ENCODE data around the gene SPNS1. TPM values are rescaled to one million over a fixed set of nuclear protein-coding genes. Genes with fewer than 3 reads are reported as not detected.

SPNS1 gene
- total and polyA plus RNA-seq, 4 donors = 11.5 to 20.5 (median 15.7) TPM

- Histone ChIP-seq H3K4me1 (ENCODE audit: control insufficient read depth in 4 of 4, insufficient read depth in 4 of 4, low read length in 3 of 4) (peaks cover 0 to 5% (median 0%) of the 10 kb centered on the region in 4 donors), H3K36me3 (ENCODE audit: control insufficient read depth in 4 of 4, insufficient read depth in 3 of 4, low read depth in 1 of 4, low read length in 3 of 4) (no peaks in the 10 kb centered on the region), H3K9ac (ENCODE audit: low read depth in 1 of 2, low read length in 2 of 2) (no peak overlapping the region), H3K27me3 (ENCODE audit: control insufficient read depth in 4 of 4, insufficient read depth in 4 of 4, low read length in 3 of 4) (no peaks in the 10 kb centered on the region), H3K27ac (ENCODE audit: low read depth in 1 of 2, low read length in 2 of 2) (no peak overlapping the region), H3K9me3 (ENCODE audit: control insufficient read depth in 4 of 4, low read length in 3 of 4) (no peaks in the 10 kb centered on the region), H3K4me3 (ENCODE audit: low read depth in 1 of 3, low read length in 3 of 3) (no peak overlapping the region)
- TF ChIP-seq JUND (IDR thresholded peaks at IDR 0.05) = no peak
- no peak for TF ChIP-seq NR2F2 (IDR thresholded peaks at IDR 0.05)
- TF ChIP-seq HNF4A (conservative IDR thresholded peaks at IDR 0.05) = peak in 1 of 2 donors; percentile 34
- TF ChIP-seq, protein P1, sequence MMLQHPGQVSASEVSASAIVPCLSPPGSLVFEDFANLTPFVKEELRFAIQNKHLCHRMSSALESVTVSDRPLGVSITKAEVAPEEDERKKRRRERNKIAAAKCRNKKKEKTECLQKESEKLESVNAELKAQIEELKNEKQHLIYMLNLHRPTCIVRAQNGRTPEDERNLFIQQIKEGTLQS (IDR thresholded peaks at IDR 0.05) = no peak
- no peak for TF ChIP-seq FOXA2 (IDR thresholded peaks at IDR 0.05)
- no peak for TF ChIP-seq EGR1 (IDR thresholded peaks at IDR 0.05; ENCODE audit: low read depth in 2 of 2)
- TF ChIP-seq, protein P2, sequence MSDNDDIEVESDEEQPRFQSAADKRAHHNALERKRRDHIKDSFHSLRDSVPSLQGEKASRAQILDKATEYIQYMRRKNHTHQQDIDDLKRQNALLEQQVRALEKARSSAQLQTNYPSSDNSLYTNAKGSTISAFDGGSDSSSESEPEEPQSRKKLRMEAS (IDR thresholded peaks at IDR 0.05) = no peak
- 68% methylated on average over 26 of the region's 26 CpGs for WGBS
- DNase-seq (ENCODE audit: low spot score) = no peak
Observed at GRCh38 chr16:28936784-28937155, 37.8 kb upstream of the SPNS1 start.

DNA sequence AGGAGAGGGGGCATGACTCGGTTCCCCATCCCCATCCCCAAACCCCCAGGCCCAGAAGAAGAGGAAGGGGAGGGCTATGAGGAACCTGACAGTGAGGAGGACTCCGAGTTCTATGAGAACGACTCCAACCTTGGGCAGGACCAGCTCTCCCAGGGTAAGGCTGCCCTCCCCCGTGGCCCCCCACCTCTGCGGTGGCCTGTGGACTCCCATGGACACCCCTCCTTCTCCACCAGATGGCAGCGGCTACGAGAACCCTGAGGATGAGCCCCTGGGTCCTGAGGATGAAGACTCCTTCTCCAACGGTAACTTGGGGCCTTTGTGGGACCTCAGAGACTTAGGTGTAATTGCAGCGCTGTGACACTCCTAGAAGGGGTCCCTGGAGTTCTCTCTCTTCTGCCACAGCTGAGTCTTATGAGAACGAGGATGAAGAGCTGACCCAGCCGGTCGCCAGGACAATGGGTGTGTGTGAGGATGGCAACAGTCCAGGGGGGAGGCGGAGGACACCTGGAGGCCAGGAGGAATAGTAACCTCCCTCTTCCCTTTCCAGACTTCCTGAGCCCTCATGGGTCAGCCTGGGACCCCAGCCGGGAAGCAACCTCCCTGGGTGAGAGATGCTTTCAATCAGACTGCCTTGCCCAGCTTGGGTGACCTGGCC, 37.2 kb upstream of the SPNS1 start:
- Histone ChIP-seq H3K4me3 (ENCODE audit: low read depth in 1 of 3, low read length in 3 of 3) (no peak overlapping the region), H3K36me3 (ENCODE audit: control insufficient read depth in 4 of 4, insufficient read depth in 3 of 4, low read depth in 1 of 4, low read length in 3 of 4) (no peaks in the 10 kb centered on the region), H3K9ac (ENCODE audit: low read depth in 1 of 2, low read length in 2 of 2) (no peak overlapping the region), H3K27ac (ENCODE audit: low read depth in 1 of 2, low read length in 2 of 2) (no peak overlapping the region), H3K4me1 (ENCODE audit: control insufficient read depth in 4 of 4, insufficient read depth in 4 of 4, low read length in 3 of 4) (peaks cover 0 to 5% (median 0%) of the 10 kb centered on the region in 4 donors), H3K9me3 (ENCODE audit: control insufficient read depth in 4 of 4, low read length in 3 of 4) (no peaks in the 10 kb centered on the region), H3K27me3 (ENCODE audit: control insufficient read depth in 4 of 4, insufficient read depth in 4 of 4, low read length in 3 of 4) (no peaks in the 10 kb centered on the region)
- TF ChIP-seq RXRA (IDR thresholded peaks at IDR 0.05) (no peak), FOXA2 (IDR thresholded peaks at IDR 0.05) (no peak), EGR1 (IDR thresholded peaks at IDR 0.05; ENCODE audit: low read depth in 2 of 2) (no peak), NR2F2 (IDR thresholded peaks at IDR 0.05) (no peak), GABPA (IDR thresholded peaks at IDR 0.05 in 1 of 2, conservative IDR thresholded peaks at IDR 0.05 in 1 of 2) (no peak), SP1 (IDR thresholded peaks at IDR 0.05) (no peak), YY1 (IDR thresholded peaks at IDR 0.05) (no peak), JUND (IDR thresholded peaks at IDR 0.05) (no peak), CTCF (IDR thresholded peaks at IDR 0.05; ENCODE audit: low read depth, low read length, missing input control) (no peak)
- TF ChIP-seq, protein P3, sequence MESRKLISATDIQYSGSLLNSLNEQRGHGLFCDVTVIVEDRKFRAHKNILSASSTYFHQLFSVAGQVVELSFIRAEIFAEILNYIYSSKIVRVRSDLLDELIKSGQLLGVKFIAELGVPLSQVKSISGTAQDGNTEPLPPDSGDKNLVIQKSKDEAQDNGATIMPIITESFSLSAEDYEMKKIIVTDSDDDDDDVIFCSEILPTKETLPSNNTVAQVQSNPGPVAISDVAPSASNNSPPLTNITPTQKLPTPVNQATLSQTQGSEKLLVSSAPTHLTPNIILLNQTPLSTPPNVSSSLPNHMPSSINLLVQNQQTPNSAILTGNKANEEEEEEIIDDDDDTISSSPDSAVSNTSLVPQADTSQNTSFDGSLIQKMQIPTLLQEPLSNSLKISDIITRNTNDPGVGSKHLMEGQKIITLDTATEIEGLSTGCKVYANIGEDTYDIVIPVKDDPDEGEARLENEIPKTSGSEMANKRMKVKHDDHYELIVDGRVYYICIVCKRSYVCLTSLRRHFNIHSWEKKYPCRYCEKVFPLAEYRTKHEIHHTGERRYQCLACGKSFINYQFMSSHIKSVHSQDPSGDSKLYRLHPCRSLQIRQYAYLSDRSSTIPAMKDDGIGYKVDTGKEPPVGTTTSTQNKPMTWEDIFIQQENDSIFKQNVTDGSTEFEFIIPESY (IDR thresholded peaks at IDR 0.05) = no peak
- no peak for DNase-seq (ENCODE audit: low spot score)
- WGBS = 81% methylated on average over 14 of the region's 14 CpGs

DNA sequence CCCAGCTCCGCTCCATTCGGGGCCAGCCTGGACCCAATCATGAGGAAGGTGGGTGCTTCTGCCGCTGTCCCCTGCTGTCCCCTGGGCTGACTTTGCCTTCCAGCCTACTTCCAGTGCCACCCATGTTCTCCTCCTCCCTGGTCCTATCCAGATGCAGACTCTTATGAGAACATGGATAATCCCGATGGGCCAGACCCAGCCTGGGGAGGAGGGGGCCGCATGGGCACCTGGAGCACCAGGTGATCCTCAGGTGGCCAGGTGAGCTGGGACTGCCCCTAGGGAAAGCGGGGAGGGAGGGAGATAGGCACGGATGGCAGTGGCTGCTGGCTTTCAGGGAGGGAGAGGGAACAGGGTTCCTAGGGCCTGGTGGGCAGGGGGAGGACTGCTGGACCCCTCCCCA, 35.9 kb upstream of the SPNS1 start:
- Histone ChIP-seq H3K9me3 (ENCODE audit: control insufficient read depth in 4 of 4, low read length in 3 of 4) (no peaks in the 10 kb centered on the region), H3K27ac (ENCODE audit: low read depth in 1 of 2, low read length in 2 of 2) (no peak overlapping the region), H3K27me3 (ENCODE audit: control insufficient read depth in 4 of 4, insufficient read depth in 4 of 4, low read length in 3 of 4) (no peaks in the 10 kb centered on the region), H3K4me3 (ENCODE audit: low read depth in 1 of 3, low read length in 3 of 3) (no peak overlapping the region), H3K9ac (ENCODE audit: low read depth in 1 of 2, low read length in 2 of 2) (no peak overlapping the region), H3K4me1 (ENCODE audit: control insufficient read depth in 4 of 4, insufficient read depth in 4 of 4, low read length in 3 of 4) (peaks cover 0 to 5% (median 0%) of the 10 kb centered on the region in 4 donors), H3K36me3 (ENCODE audit: control insufficient read depth in 4 of 4, insufficient read depth in 3 of 4, low read depth in 1 of 4, low read length in 3 of 4) (no peaks in the 10 kb centered on the region)
- no peak for DNase-seq (ENCODE audit: low spot score)
- 71% methylated on average over 7 of the region's 7 CpGs for WGBS
- TF ChIP-seq RAD21 (IDR thresholded peaks at IDR 0.05) = no peak
- TF ChIP-seq, protein P3 (IDR thresholded peaks at IDR 0.05) = no peak
- no peak for TF ChIP-seq HNF4G (IDR thresholded peaks at IDR 0.05)
- no peak for TF ChIP-seq FOXA2 (IDR thresholded peaks at IDR 0.05)
- no peak for TF ChIP-seq YY1 (IDR thresholded peaks at IDR 0.05)
- TF ChIP-seq GABPA (IDR thresholded peaks at IDR 0.05 in 1 of 2, conservative IDR thresholded peaks at IDR 0.05 in 1 of 2) = no peak
- no peak for TF ChIP-seq TAF1 (conservative IDR thresholded peaks at IDR 0.05)
- no peak for TF ChIP-seq EGR1 (IDR thresholded peaks at IDR 0.05; ENCODE audit: low read depth in 2 of 2)
- TF ChIP-seq, protein P4, sequence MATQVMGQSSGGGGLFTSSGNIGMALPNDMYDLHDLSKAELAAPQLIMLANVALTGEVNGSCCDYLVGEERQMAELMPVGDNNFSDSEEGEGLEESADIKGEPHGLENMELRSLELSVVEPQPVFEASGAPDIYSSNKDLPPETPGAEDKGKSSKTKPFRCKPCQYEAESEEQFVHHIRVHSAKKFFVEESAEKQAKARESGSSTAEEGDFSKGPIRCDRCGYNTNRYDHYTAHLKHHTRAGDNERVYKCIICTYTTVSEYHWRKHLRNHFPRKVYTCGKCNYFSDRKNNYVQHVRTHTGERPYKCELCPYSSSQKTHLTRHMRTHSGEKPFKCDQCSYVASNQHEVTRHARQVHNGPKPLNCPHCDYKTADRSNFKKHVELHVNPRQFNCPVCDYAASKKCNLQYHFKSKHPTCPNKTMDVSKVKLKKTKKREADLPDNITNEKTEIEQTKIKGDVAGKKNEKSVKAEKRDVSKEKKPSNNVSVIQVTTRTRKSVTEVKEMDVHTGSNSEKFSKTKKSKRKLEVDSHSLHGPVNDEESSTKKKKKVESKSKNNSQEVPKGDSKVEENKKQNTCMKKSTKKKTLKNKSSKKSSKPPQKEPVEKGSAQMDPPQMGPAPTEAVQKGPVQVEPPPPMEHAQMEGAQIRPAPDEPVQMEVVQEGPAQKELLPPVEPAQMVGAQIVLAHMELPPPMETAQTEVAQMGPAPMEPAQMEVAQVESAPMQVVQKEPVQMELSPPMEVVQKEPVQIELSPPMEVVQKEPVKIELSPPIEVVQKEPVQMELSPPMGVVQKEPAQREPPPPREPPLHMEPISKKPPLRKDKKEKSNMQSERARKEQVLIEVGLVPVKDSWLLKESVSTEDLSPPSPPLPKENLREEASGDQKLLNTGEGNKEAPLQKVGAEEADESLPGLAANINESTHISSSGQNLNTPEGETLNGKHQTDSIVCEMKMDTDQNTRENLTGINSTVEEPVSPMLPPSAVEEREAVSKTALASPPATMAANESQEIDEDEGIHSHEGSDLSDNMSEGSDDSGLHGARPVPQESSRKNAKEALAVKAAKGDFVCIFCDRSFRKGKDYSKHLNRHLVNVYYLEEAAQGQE (IDR thresholded peaks at IDR 0.05) = no peak

Data from liver (tissue), 9 donors.